Uterus (tissue), 4 donors: ENCODE measurements around the gene EXOC4. TPM values are rescaled to one million over a fixed set of nuclear protein-coding genes. Genes with fewer than 3 reads are reported as not detected.

Source experiments
- DNase-seq, 2 donors: peaks; one replicate each; pipeline ENCODE4 v3.0.0-alpha.2; 2019 to 2020
- H3K27ac ChIP-seq, 2 donors: fragments of 200-600 bp; sonication (generic); 1 replicate in 1 of 2; 2 replicates in 1 of 2; pipeline ENCODE4 v1.5.1; 2016 to 2018
- H3K27me3 ChIP-seq, 2 donors: fragments of 200-600 bp; sonication (generic); one replicate each; pipeline ENCODE4 v1.5.1; 2018 to 2019; ENCODE audit warnings: control low read depth in 1 of 2
- H3K36me3 ChIP-seq, 2 donors: fragments of 200-600 bp; sonication (generic); one replicate each; pipeline ENCODE4 v1.5.1; 2019; ENCODE audit warnings: control low read depth in 1 of 2
- H3K4me1 ChIP-seq, 2 donors: fragments of 200-600 bp; sonication (generic); one replicate each; pipeline ENCODE4 v1.5.1; 2018 to 2019; ENCODE audit warnings: control low read depth in 1 of 2
- H3K4me3 ChIP-seq, 2 donors: fragments of 200-600 bp; sonication (generic); 1 replicate in 1 of 2; 2 replicates in 1 of 2; pipeline ENCODE4 v1.5.1; 2018 to 2019; ENCODE audit warnings: mild to moderate bottlenecking in 1 of 2
- H3K9me3 ChIP-seq, 2 donors: fragments of 200-600 bp; sonication (generic); one replicate each; pipeline ENCODE4 v1.5.1; 2019; ENCODE audit warnings: control low read depth in 1 of 2
- POLR2A ChIP-seq, 2 donors: fragments of 450-650 bp; IDR thresholded peaks; one replicate each; pipeline ENCODE4 v1.6.1; 2016; ENCODE audit warnings: antibody characterized with exemption in 2 of 2, mild to moderate bottlenecking in 1 of 2, moderate library complexity in 1 of 2
- intact Hi-C: fragments of 100-400 bp; cut with DNase I; formaldehyde crosslinking; loops from one replicate; pipeline ENCODE4 v1.15.1; 2023; ENCODE audit warnings: low total_unique reads
- total RNA-seq, 4 donors: library from RNA; depleted of rRNA in 3 of 4; stranded (reverse); fragments of >200 nt in 3 of 4; gene quantifications; one replicate each; pipeline versions ENCODE4 v1.1.0 to v1.2.4, GENCODE V29; 2014 to 2023
- TF ChIP-seq, protein P1 (sequence below), 4 experiments: fragments of 200-600 bp in 2 of 4; fragments of 450-650 bp in 2 of 4; sonication (generic) in 2 of 4; IDR thresholded peaks; one replicate each; pipeline ENCODE4 v1.5.1; 2016 to 2019; ENCODE audit warnings: antibody characterized with exemption in 4 of 4, mild to moderate bottlenecking in 2 of 4, moderate library complexity in 1 of 4
- donor health status: DM: yes; HTN: yes; CAD: no.

The EXOC4 gene
- total RNA-seq, 4 donors from 2014 or later: 27.2 to 126 (median 65.4) TPM

DNA sequence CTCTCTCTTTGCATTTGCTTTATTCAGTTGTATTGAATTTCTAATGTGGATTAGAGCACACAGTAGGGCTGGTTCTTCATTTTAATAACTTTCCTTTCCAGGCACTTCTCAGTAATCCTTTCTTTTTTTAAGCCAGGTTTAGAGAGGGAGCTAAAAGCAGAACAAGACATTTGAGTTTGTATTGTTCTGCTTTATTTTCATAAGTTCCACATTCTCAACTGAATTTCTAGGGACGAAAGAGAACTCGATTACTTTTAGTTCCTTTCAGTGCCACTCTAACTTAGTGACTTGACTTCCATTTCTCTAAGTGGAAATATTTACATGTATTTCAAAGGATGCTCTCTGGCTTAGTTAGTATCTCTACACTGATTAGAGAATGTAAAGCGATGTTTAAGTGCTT lies 145.6 kb downstream of the EXOC4 start:
- DNase-seq: no peak
- H3K36me3 ChIP-seq: no peaks in the 10 kb centered on the region
- H3K4me1 ChIP-seq: no peaks in the 10 kb centered on the region
- intact Hi-C loops: no loop called here
- H3K27ac ChIP-seq: no peak overlapping the region
- no peaks in the 10 kb centered on the region for H3K27me3 ChIP-seq
- no peak for TF ChIP-seq POLR2A (IDR thresholded peaks at IDR 0.05)
- TF ChIP-seq, protein P1, sequence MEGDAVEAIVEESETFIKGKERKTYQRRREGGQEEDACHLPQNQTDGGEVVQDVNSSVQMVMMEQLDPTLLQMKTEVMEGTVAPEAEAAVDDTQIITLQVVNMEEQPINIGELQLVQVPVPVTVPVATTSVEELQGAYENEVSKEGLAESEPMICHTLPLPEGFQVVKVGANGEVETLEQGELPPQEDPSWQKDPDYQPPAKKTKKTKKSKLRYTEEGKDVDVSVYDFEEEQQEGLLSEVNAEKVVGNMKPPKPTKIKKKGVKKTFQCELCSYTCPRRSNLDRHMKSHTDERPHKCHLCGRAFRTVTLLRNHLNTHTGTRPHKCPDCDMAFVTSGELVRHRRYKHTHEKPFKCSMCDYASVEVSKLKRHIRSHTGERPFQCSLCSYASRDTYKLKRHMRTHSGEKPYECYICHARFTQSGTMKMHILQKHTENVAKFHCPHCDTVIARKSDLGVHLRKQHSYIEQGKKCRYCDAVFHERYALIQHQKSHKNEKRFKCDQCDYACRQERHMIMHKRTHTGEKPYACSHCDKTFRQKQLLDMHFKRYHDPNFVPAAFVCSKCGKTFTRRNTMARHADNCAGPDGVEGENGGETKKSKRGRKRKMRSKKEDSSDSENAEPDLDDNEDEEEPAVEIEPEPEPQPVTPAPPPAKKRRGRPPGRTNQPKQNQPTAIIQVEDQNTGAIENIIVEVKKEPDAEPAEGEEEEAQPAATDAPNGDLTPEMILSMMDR (IDR thresholded peaks at IDR 0.05): no peak
- no peak overlapping the region for H3K4me3 ChIP-seq
- no peaks in the 10 kb centered on the region for H3K9me3 ChIP-seq

DNA sequence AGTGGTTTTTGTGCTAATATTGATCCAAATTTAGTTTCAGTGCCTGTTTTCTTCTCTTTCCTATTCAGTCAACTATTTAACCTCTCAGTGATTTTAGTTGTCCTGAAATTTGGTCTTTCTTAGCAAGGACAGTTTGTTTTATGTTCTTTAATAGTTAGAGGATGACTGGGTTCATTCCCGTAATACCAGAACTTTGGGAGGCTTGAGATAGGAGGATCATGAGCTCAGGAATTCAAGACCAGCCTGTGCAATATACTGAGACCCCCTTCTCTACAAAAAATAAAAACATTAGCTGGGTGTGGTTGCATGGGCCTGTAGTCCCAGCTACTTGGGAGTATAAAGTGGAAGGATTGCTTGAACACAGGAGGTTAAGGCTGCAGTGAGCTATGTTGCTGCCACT lies 148.3 kb downstream of the EXOC4 start:
- Histone ChIP-seq H3K4me3 (no peak overlapping the region), H3K9me3 (no peaks in the 10 kb centered on the region), H3K36me3 (no peaks in the 10 kb centered on the region), H3K4me1 (no peaks in the 10 kb centered on the region), H3K27ac (no peak overlapping the region), H3K27me3 (no peaks in the 10 kb centered on the region)
- intact Hi-C loops: no loop called here
- TF ChIP-seq, protein P1 (IDR thresholded peaks at IDR 0.05): no peak
- TF ChIP-seq POLR2A (IDR thresholded peaks at IDR 0.05): no peak
- no peak for DNase-seq

DNA sequence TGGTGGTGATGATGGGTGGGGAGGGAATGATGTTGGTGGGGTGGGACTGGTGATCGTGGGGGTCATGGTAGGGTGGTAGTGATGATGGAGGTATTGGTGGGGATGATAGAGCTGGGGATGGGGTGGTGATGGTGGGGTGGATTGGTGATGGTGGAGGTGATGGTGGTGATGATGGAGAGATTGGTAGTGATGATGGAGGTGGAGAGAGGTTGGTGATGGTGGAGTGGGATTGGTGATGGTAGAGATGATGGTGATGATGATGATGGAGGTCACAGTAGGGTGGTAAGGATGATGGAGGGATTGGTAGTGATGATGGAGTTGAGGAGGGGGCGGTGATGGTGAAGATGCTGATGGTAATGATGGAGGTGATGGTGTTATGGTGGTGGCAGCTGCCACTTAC lies 155.3 kb downstream of the EXOC4 start:
- H3K36me3 ChIP-seq: no peaks in the 10 kb centered on the region
- H3K9me3 ChIP-seq: no peaks in the 10 kb centered on the region
- H3K27ac ChIP-seq: no peak overlapping the region
- H3K4me3 ChIP-seq: no peak overlapping the region
- TF ChIP-seq, protein P1 (IDR thresholded peaks at IDR 0.05): no peak
- TF ChIP-seq POLR2A (IDR thresholded peaks at IDR 0.05): no peak
- no peaks in the 10 kb centered on the region for H3K27me3 ChIP-seq
- DNase-seq: no peak
- H3K4me1 ChIP-seq: no peaks in the 10 kb centered on the region
- intact Hi-C loops: no loop called here

DNA sequence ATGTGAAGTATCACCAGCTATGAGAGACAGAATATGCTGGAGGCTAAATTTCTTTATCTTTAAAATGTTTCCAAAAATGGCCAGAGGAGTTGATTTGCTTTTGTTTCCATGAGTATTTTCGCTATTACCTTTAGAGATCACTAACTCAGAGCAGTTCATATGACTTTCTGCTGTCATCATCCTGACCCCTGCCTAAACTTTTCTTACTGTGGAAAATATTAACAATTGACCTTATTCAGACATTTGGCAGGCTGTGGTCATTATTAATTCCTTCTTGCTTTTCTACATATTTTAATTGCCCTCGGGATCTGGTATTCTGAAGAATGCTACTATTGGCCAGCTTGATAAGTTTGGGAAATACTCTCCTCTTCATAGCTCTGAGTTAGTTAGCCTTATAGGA lies 156.5 kb downstream of the EXOC4 start:
- H3K27me3 ChIP-seq: no peaks in the 10 kb centered on the region
- no peak overlapping the region for H3K27ac ChIP-seq
- no peaks in the 10 kb centered on the region for H3K9me3 ChIP-seq
- no peak overlapping the region for H3K4me3 ChIP-seq
- H3K36me3 ChIP-seq: no peaks in the 10 kb centered on the region
- H3K4me1 ChIP-seq: no peaks in the 10 kb centered on the region
- intact Hi-C loops: no loop called here
- TF ChIP-seq POLR2A (IDR thresholded peaks at IDR 0.05): no peak
- TF ChIP-seq, protein P1 (IDR thresholded peaks at IDR 0.05): no peak
- no peak for DNase-seq

DNA sequence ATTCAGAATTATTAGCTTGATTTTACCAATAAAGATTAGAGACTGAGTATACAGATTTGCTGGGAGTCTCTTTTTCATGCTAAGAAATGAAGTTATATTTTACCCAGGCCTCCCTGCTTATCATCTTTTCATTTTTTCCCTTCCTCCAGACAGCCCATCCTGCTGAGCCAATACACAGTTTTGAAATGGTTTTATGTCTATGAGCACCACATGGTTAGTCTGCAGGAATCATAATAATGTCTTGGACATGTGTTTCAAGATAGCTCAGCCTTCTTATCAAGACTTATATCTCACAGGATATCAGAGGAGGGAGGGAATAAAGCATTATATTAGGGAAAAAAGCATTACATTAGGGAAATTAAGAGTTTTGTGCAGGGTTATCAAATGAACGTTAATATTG lies 157.1 kb downstream of the EXOC4 start:
- Histone ChIP-seq H3K27me3 (no peaks in the 10 kb centered on the region), H3K27ac (no peak overlapping the region), H3K36me3 (no peaks in the 10 kb centered on the region), H3K4me3 (no peak overlapping the region), H3K4me1 (no peaks in the 10 kb centered on the region), H3K9me3 (no peaks in the 10 kb centered on the region)
- intact Hi-C loops: no loop called here
- DNase-seq: no peak
- no peak for TF ChIP-seq POLR2A (IDR thresholded peaks at IDR 0.05)
- TF ChIP-seq, protein P1 (IDR thresholded peaks at IDR 0.05): no peak
